C4-2B (cell line): ENCODE data around the gene LRP4.

ENCODE experiments used
- ZFX ChIP-seq: fragments of 450-650 bp; IDR thresholded peaks from 2 replicates; pipeline ENCODE4 v1.6.1; 2017
- TF ChIP-seq, protein P1 (sequence below): fragments of 450-650 bp; conservative IDR thresholded peaks from 2 replicates; pipeline ENCODE4 v1.5.1; 2017; ENCODE audit warnings: mild to moderate bottlenecking

DNA sequence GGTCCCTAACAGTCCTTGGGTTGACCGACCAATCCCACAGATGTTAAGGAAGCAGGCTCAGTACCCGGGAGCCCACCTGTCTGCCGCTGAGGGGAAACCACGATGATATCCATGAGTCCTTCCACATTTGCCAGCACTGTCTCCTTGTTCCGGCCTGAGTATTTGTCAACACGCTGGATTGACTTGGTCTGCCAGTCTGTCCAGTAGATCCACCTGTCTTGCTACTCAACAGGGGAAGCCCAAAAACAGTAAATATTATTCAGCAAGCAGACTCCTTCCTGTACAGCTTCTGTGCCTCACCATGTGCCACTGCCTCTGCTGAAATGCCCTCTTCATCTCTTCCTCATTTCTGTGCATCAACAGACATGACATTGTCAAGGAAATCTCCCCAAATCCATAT lies 49.4 kb downstream of the LRP4 start:
- TF ChIP-seq, protein P1, sequence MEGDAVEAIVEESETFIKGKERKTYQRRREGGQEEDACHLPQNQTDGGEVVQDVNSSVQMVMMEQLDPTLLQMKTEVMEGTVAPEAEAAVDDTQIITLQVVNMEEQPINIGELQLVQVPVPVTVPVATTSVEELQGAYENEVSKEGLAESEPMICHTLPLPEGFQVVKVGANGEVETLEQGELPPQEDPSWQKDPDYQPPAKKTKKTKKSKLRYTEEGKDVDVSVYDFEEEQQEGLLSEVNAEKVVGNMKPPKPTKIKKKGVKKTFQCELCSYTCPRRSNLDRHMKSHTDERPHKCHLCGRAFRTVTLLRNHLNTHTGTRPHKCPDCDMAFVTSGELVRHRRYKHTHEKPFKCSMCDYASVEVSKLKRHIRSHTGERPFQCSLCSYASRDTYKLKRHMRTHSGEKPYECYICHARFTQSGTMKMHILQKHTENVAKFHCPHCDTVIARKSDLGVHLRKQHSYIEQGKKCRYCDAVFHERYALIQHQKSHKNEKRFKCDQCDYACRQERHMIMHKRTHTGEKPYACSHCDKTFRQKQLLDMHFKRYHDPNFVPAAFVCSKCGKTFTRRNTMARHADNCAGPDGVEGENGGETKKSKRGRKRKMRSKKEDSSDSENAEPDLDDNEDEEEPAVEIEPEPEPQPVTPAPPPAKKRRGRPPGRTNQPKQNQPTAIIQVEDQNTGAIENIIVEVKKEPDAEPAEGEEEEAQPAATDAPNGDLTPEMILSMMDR = no peak
- TF ChIP-seq ZFX = no peak
